ENCODE results near the gene GPSM3.
A peak's percentile ranks its signal among the peaks of the same experiment; 100 is the strongest.
"Not testable (repeated sequence)": the region's sequence is repeated elsewhere in the genome, so short reads cannot be mapped to it uniquely, and the experiment has no call there.

The GPSM3 gene

DNA sequence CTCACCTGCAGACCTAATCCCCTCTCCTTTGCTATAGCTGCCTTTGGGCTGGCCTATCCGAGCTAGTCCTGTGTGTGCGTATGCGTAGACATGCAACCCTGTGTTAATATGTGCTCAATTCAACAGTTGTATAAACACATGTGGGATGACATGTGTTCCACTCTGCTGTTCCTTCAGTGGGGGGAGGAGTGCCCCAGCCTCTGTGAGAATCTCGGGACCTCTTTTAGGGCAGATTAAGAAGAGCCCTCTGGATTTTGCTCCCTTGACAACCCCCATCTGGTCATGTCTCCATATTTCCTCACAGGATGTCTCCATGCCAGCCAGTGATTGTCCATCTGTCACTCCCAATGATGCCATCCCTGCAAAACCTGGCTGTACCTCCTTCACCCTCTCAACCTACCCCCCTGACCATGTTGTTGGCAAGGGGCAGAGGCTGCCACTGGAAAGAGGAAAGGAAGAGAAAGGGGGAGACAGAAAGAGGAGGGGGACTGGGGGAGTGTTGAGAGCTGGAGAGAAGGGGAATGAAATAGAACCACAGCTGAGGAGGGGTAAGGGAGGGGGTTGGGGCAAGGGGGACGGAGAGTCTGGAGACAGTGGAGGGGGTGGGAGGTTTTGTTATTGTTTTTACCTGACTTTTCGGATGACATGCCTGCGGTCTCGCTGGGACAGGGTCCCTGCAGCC lies 41.1 kb downstream of the GPSM3 start:
- DNase-seq (ENCODE audit: low spot score) = no peak

DNA sequence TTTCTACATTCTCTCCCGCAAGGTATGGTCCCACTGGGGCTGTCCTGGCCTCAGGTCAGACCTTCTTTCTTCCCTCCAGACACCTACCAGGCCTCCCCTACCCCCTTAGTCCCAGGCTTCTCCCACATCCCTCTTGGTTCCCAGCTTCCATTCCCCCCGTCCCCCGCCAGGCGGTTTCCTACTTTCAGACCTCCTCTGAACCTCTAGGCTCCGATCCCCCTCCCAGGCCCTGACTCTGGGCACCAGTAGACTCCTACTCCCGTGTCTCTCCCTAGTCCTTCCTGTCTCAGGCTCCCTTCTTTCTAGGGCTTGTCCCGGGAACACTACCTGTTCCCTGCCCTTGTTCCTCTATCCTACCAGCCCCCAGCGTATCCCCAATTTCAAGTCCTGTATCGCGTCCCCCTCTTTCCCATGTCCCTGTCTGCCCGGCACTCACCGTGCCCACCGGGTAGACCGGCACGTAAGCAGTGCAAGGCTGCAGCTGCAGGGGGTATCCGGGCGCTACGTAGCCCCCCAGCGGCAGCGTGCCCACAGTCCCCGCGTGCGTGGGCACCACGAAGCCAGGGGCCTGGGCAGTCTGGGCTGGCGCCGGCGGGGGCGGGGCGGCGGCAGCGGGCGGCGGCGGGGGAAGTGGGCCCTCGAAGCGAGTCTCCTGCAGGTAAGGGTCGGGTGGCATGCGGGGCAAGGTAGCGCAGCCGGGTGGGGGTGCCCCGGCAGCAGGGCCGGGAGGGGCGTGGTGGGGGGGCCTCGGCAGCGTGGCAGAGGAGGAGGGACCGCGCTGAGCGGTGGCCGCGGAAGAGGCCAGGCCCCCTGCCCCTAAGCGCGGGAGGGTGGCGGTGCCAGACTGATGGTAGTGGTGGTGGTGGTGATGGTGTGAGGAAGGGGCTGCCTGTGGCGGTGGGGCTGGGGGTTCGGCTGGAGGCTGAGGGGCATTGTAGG lies 42.2 kb downstream of the GPSM3 start:
- no peak for DNase-seq (ENCODE audit: low spot score)

DNA sequence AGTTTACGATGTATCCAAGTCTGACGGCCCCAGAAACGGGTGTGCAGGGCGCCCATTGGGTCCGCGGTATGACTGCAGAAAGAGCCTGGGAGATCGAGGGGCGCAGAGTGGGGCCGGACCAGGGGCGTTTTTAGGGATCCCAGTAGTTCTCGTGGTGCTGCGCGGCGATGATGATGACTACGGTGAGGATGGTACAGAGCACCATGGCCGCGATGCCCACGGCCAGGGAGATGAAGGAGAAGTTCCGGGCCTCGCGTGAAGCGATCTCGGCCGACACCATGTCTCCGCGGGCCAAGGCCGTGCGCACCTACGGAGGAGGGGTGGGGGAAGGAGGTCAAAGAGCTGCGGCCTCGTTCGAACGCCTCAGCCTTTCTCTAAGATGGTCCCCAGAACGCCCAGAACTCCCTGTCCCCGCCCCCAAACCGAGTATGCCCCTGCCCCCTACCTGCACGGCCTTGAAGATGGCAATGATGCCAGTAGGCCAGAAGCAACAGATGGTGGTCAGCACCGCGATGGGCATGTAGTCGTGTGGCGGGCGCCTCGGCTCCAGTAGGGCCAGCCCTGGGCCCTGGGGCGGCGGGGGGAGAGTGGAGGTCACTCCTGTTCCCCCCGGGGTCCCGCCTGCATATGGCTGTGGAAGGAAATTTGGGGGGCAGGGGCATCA lies 43.2 kb downstream of the GPSM3 start:
- no peak for DNase-seq (ENCODE audit: low spot score)

DNA sequence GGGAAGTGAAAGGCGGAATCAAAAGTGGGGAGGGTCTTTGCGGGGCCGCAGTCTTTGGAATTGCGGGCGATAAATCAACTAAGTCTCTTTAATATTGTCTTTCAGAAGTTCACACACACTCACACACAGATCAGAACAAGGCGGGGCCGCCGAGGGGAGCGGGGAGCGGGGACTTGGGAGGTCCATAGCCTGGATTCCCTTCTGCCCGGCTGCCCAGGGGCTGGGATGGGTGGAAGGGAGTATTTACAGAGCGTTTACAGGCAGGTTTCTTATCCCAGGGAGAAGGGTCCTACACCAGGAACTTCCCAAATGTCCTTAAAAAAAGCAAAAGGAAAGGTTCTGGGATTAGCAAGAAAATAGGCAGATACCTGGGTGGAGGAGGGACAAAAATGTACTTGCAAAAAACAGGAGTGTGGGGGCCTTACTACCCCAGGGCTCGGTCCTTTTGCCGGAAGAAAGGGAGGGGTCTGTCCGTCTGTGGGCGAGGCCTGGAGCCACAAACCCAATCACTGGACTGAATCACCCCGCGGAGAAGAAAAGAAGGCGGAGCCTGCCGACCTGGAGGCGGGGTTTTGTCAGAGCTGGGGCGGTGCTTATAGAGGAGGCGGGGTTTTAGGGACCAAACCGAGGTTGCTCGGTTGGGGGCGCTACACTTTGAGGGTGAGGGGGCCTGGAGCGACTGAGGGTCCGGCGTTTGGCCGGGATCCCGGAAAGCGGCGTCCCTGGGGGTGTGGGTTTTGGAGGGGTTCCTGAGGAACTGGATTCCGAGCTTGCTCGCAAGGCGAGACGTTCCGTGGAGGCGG lies 44.0 kb downstream of the GPSM3 start:
- DNase-seq (ENCODE audit: low spot score) = peak; percentile 41

DNA sequence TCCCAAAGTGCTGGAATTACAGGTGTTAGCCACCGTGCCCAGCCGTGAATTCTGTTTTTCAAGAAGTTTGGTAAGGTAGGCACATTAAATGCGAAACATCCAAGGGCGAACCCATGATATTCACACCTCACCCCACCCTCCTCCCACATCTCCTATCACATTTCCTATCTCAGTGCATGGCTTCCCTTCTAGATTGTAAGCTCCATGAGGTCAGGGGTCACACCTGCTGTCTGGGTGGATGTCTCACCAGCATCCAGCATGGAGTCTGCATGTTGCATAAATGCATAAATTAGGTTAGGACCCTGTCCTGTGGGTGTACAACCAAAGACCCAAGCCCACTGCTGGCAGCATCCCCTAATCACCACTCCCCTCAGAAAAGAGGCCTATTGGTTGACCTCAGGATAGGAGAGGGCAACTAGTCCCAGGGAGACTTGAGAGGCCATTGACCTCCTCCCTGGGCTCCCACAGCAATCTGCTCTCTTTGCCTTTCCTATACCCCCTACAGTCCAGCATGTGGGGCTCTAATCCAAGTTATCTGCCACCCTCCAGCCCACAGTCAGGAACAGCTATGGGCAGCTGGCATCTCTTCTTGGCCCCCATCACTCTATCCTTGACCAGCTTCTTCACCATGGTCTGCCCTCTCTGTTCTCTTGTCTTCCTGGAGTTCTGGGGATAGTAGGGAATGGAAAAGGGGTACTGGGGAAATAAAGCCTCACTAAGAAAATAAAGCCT lies 44.9 kb downstream of the GPSM3 start:
- DNase-seq (ENCODE audit: low spot score) = no peak

DNA sequence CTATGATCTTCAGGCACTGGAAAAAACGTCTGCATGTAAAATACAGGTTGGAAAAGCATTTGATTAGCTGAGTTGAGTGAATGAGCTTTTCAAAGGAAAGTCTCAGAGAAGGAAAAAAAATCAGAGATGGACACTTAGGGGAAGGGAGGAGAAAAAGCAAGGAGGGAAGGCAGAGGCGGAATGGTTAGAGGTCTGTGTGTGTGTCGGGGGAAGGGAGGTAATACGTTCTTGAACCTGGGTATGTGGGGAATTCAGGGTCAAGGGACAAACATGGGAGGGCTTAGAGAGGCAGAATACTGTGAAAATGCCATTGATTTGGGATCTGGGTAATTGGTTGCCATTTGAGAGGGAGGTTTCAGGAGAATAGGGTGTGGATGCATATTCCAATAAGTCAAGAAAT lies 45.8 kb downstream of the GPSM3 start:
- no peak for DNase-seq (ENCODE audit: low spot score)

DNA sequence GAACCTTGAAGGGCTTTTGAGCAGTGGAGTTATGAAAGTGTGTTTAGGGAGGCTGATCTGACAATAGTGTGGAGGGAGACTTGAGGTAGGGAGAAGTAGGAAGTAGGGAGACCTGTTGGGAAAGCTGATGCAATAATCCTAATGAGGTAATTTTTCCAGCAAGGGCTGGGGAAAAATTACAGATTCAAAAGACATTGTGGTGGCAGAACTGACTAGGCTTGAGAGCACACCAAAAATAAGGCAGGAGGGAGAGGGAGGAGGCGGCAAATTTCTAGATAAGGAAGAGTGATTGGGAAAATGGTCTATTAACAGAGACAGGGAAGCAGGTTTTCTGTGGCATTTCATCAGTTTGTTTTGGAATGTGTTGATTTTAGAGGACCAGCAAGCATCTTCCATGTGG lies 46.2 kb downstream of the GPSM3 start:
- DNase-seq (ENCODE audit: low spot score) = no peak

DNA sequence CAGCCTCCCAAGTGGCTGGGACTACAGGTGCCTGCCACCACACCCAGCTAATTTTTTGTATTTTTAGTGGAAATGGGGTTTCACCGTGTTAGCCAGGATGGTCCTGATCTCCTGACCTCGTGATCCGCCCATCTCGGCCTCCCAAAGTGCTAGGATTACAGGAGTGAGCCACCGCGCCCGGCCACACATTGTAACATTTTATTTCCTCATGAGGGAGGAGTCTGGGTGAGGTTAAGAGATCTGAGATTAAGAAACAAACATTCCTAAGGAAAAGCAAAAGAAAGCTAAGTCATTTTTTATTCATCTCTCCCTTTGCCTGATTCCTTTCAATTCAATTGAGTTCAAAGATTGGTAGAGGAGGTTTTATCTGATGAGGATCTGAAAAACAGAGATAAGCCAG lies 48.2 kb downstream of the GPSM3 start:
- DNase-seq (ENCODE audit: low spot score) = not testable (repeated sequence)

All from Ammon's horn (tissue), 1 donor.